Astrocyte of the cerebellum (primary cell): ENCODE measurements around the gene TMEM63C.

Experiments used
- DNase-seq: peaks from one replicate; pipeline ENCODE4 v3.0.0-alpha.2; 2011; ENCODE audit warnings: low read depth
- H3K4me3 ChIP-seq: 2 replicates; pipeline ENCODE4 v1.5.1; 2011; ENCODE audit warnings: mild to moderate bottlenecking, low read depth, low read length, moderate library complexity
- in situ Hi-C: cut with HindIII; loops from 2 replicates; pipeline ENCODE4 v1.10.0; 2017; ENCODE audit warnings: low sequenced_read_pairs
- TF ChIP-seq, protein P1 (sequence below): IDR thresholded peaks from 2 replicates; pipeline ENCODE4 v1.5.1; 2012; ENCODE audit warnings: low read length, low read depth, moderate library complexity, mild to moderate bottlenecking; ENCODE audit errors: missing control alignments

TMEM63C gene

DNA sequence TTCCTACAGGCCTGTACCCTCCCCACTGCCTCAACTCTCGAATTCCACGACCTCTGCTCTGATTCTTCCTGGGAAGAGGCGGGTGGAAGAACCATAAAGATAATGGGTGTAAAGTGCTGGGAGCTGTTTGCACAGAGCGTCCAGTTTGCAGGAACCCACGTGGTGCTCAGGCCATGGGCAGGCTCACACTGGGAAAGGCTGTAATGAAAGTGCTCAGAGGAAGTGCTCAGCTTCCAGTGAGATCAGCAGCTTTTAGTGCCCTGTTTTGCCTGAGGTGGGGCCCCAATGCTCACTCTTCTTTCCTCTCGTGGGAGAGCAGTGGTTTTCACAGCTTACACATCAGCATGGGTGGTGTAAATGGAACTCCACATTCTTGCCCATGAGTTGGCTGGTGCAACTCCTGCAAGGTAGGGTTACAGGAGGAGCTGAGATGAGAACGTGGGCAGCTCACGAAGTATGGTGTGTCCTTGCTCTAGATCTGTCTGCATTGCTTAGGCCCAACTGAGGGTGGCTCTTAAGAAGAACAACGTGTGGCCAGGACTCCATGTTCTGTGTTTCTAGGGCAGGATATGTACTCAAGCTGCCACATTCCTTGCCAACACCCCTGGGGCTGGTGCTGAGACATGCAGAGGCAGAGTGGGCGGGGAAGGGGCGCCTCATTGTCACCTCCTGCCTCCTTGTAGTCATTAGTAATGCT is 2.9 kb downstream of the TMEM63C start:
- H3K4me3 ChIP-seq = no peak overlapping the region
- TF ChIP-seq, protein P1, sequence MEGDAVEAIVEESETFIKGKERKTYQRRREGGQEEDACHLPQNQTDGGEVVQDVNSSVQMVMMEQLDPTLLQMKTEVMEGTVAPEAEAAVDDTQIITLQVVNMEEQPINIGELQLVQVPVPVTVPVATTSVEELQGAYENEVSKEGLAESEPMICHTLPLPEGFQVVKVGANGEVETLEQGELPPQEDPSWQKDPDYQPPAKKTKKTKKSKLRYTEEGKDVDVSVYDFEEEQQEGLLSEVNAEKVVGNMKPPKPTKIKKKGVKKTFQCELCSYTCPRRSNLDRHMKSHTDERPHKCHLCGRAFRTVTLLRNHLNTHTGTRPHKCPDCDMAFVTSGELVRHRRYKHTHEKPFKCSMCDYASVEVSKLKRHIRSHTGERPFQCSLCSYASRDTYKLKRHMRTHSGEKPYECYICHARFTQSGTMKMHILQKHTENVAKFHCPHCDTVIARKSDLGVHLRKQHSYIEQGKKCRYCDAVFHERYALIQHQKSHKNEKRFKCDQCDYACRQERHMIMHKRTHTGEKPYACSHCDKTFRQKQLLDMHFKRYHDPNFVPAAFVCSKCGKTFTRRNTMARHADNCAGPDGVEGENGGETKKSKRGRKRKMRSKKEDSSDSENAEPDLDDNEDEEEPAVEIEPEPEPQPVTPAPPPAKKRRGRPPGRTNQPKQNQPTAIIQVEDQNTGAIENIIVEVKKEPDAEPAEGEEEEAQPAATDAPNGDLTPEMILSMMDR = no peak
- in situ Hi-C loops = no loop called here
- DNase-seq = no peak

DNA sequence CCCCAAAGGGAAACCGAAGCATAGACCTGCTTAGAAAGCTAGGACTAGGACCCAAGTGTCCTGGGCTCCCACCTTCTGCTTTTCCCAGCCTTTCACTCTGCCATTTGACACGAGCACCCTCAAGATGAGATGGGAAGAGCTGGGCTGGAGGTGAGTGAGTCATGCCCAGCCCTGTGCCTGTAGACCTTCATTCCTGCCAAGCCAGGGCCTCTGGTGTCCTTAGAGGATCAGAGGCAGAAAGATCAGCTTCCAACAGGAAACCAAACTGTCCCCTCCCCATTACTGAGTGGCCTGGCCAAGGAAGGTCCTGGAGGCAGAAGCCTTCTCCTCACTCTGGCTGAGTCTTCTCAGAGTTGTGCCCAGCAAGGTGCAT is 3.5 kb downstream of the TMEM63C start:
- no peak overlapping the region for H3K4me3 ChIP-seq
- DNase-seq = no peak
- TF ChIP-seq, protein P1 = no peak
- in situ Hi-C loops = no loop called here

DNA sequence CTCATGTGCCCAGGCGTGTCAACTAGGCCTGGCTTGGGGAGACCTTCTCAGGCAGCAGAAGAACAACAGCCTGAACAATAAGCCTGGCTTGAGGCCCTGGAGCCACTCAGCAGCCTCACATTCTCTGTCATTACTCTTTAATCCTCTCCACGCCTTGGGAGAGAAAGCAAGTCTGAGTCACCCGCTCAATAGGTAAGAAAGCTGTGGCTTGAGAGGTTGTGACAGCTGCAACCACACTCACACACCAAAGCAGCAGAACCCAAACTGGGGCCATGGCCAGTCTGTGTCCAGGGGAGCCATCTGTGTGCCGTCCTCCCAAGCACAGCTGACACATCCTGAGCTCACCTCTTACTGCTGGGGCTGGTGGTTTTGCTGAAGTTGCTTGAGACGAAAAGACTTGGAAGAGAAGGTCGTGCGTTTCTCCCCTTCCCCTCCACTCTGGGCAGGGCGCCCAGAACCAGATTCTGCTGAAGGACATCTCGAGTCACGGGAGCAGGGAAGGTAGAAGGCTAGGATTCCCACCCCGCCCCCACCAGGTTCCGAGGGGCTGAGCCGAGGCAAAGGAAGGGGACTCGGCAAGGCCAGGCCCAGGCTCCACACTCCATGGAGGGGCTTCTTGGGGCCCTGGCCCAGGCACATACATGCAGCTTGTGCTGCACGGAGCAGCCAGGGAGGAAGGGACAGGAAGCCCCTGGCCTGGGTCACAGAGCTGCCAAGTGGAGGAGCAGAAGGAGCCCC is 5.5 kb downstream of the TMEM63C start:
- H3K4me3 ChIP-seq = no peak overlapping the region
- TF ChIP-seq, protein P1 = no peak
- in situ Hi-C loops = no loop called here
- peak; percentile 71 for DNase-seq

DNA sequence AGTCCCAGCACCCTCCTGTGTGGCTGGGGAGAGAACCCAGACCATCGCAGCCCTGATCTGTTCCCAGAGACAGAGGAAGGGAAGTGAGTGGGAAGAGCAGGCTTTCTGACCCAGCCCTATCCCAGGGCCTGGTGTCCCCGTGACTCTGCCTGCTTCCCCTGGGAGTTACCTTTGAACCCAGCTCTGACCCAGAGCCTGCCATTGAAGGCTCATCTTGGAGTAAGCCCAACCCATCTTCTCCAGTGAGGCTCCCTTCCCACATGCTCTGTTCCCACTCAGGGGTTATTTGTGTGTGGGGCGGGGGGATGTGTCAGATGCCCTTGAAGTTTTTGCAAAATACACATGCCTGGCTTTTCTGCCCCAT is 6.0 kb downstream of the TMEM63C start:
- no peak overlapping the region for H3K4me3 ChIP-seq
- DNase-seq = no peak
- TF ChIP-seq, protein P1 = no peak
- in situ Hi-C loops = no loop called here

DNA sequence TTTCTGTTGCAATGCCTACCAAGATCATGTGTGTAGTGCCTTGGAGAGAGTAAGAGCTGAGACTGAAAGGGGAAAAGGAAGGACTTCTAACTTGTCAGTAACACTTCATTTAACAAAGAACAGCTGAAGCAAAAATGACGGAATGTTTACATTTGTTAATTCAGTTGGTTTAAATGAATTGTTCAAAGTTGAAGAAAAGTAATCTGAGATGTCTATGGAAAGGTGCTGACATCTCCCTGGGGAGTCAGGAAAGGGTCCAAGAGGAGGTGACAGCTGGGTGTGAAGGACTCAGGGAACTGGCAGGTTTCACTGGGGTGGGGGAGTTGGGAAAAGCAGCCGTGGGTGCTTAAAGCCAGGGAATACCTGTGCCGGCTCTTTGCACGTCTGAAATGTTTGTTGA is 7.9 kb downstream of the TMEM63C start:
- no peak overlapping the region for H3K4me3 ChIP-seq
- TF ChIP-seq, protein P1 = no peak
- no peak for DNase-seq
- in situ Hi-C loops = no loop called here

DNA sequence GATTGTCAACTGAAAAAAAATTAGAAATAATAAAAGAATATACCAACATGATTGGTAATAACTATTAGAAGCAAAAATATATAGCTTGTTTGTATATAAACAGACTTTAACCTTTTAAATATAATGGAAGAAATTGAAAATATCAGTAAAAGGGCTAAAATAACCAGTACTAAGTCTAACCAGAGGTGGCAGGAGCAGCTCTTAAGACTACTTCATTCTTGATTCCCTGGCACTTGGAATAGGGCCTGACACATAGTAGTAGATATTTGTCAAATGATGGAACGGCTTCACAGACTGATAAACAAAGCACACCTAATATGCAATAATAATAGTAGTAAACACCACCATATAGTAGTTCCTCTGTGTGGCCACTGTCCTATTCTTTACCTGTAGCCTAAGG is 9.4 kb downstream of the TMEM63C start:
- no peak overlapping the region for H3K4me3 ChIP-seq
- in situ Hi-C loops = no loop called here
- TF ChIP-seq, protein P1 = no peak
- DNase-seq = no peak
